Lower lobe of right lung (tissue), 2 donors: ENCODE results near the gene CATSPER3. TPM values are rescaled to one million over a fixed set of nuclear protein-coding genes. Genes with fewer than 3 reads are reported as not detected.

ENCODE experiments used
- ATAC-seq, 2 donors: fragments of 200-7000 bp; cut with Tn5 transposase; one replicate each; pipeline ENCODE4 v1.9.1; 2020 to 2022; ENCODE audit warnings: mild to moderate bottlenecking in 2 of 2, moderate library complexity in 2 of 2
- DNase-seq: peaks from one replicate; pipeline ENCODE4 v3.0.0-alpha.2; 2020
- H3K27ac ChIP-seq: fragments of 200-600 bp; one replicate; pipeline ENCODE4 v1.8.0; 2022
- H3K27me3 ChIP-seq: fragments of 200-600 bp; one replicate; pipeline ENCODE4 v1.8.0; 2022; ENCODE audit warnings: low read depth
- H3K36me3 ChIP-seq: fragments of 200-600 bp; one replicate; pipeline ENCODE4 v1.8.0; 2022; ENCODE audit warnings: mild to moderate bottlenecking
- H3K4me1 ChIP-seq: fragments of 200-600 bp; one replicate; pipeline ENCODE4 v1.8.0; 2022
- H3K4me3 ChIP-seq: fragments of 200-600 bp; one replicate; pipeline ENCODE4 v1.8.0; 2022; ENCODE audit warnings: mild to moderate bottlenecking
- H3K9me3 ChIP-seq: fragments of 200-600 bp; one replicate; pipeline ENCODE4 v1.8.0; 2022
- CTCF ChIP-seq: fragments of 200-600 bp; IDR thresholded peaks from one replicate; pipeline ENCODE4 v1.8.0; 2022; ENCODE audit warnings: antibody characterized with exemption, mild to moderate bottlenecking
- intact Hi-C: fragments of 100-400 bp; cut with DNase I; formaldehyde crosslinking; loops from one replicate; pipeline ENCODE4 v1.11.0; 2022
- total RNA-seq: library from RNA; stranded (reverse); fragmentation: NEBNext Ultra II Directional; extraction: Animal tissue kit (Norgen Biotek cat#: 25700); gene quantifications from one replicate; pipeline ENCODE4 v1.2.1, GENCODE V29; 2021
- donor health status: DM: no; HTN: yes; CAD: no; lungs with severe emphysema.

CATSPER3 gene
- total RNA-seq, 1 donor from 2014 or later, result 0.68 TPM

- intact Hi-C loops, result no loop called here
- ATAC-seq (no peak), DNase-seq (peak; percentile 14)
- Histone ChIP-seq H3K27me3 (no peaks in the 10 kb centered on the region), H3K4me1 (no peaks in the 10 kb centered on the region), H3K4me3 (no peak overlapping the region), H3K27ac (no peak overlapping the region), H3K9me3 (no peaks in the 10 kb centered on the region), H3K36me3 (no peaks in the 10 kb centered on the region)
- no peak for TF ChIP-seq CTCF
Observed at GRCh38 chr5:135011355-135012032, 43.8 kb downstream of the CATSPER3 start.

- no peaks in the 10 kb centered on the region for H3K36me3 ChIP-seq
- no peak for ATAC-seq
- TF ChIP-seq CTCF, result no peak
- no peak overlapping the region for H3K4me3 ChIP-seq
- DNase-seq, result peak; percentile 16
- intact Hi-C loops, result no loop called here
- no peak overlapping the region for H3K27ac ChIP-seq
- no peaks in the 10 kb centered on the region for H3K9me3 ChIP-seq
- H3K27me3 ChIP-seq, result no peaks in the 10 kb centered on the region
- no peaks in the 10 kb centered on the region for H3K4me1 ChIP-seq
Observed at GRCh38 chr5:135012033-135012588, 44.4 kb downstream of the CATSPER3 start.

- intact Hi-C loops, result no loop called here
- no peak for ATAC-seq
- no peaks in the 10 kb centered on the region for H3K36me3 ChIP-seq
- DNase-seq, result peak; percentile 20
- no peak for TF ChIP-seq CTCF
- H3K27me3 ChIP-seq, result no peaks in the 10 kb centered on the region
- H3K9me3 ChIP-seq, result no peaks in the 10 kb centered on the region
- no peak overlapping the region for H3K4me3 ChIP-seq
- H3K4me1 ChIP-seq, result no peaks in the 10 kb centered on the region
- H3K27ac ChIP-seq, result no peak overlapping the region
Observed at GRCh38 chr5:135012951-135013391, 45.3 kb downstream of the CATSPER3 start.

GRCh38 chr5:135013445-135013844, 45.7 kb downstream of the CATSPER3 start:
- Histone ChIP-seq H3K36me3 (no peaks in the 10 kb centered on the region), H3K9me3 (no peaks in the 10 kb centered on the region), H3K4me3 (no peak overlapping the region), H3K27me3 (no peaks in the 10 kb centered on the region), H3K27ac (no peak overlapping the region), H3K4me1 (no peaks in the 10 kb centered on the region)
- intact Hi-C loops, result no loop called here
- no peak for TF ChIP-seq CTCF
- no peak for ATAC-seq
- no peak for DNase-seq

GRCh38 chr5:135013947-135014570, 46.4 kb downstream of the CATSPER3 start:
- Histone ChIP-seq H3K4me1 (no peaks in the 10 kb centered on the region), H3K9me3 (no peaks in the 10 kb centered on the region), H3K27ac (no peak overlapping the region), H3K36me3 (no peaks in the 10 kb centered on the region), H3K27me3 (no peaks in the 10 kb centered on the region), H3K4me3 (no peak overlapping the region)
- peak in 1 of 2 donors; percentile 54 for ATAC-seq
- intact Hi-C loops, result no loop called here
- TF ChIP-seq CTCF, result no peak
- peak; percentile 36 for DNase-seq
